NCI-H187 (cell line): ENCODE data around the gene NKX6-2.
"Not testable (repeated sequence)": the region's sequence is repeated elsewhere in the genome, so short reads cannot be mapped to it uniquely, and the experiment has no call there.

Source experiments
- DNase-seq, 2 experiments: peaks; one replicate each; lab custom pipeline; 2025; lab: John Stamatoyannopoulos, UW

NKX6-2 gene

GRCh38 chr10:132755166-132755711 lies 30.7 kb downstream of the NKX6-2 start:
- no peak for DNase-seq

- no peak for DNase-seq
Measured at GRCh38 chr10:132754071-132754470, 31.9 kb downstream of the NKX6-2 start.

- DNase-seq: no peak
Measured at GRCh38 chr10:132753596-132753995, 32.4 kb downstream of the NKX6-2 start.

- no peak for DNase-seq
Measured at GRCh38 chr10:132752961-132753360, 33.0 kb downstream of the NKX6-2 start.

GRCh38 chr10:132752378-132752777 lies 33.6 kb downstream of the NKX6-2 start:
- no peak for DNase-seq

- DNase-seq: no peak
Measured at GRCh38 chr10:132750936-132751335, 35.0 kb downstream of the NKX6-2 start.

- DNase-seq: peak in 1 of 2 experiments; percentile 33
Measured at GRCh38 chr10:132749371-132749795, 36.6 kb downstream of the NKX6-2 start.

GRCh38 chr10:132748545-132749370 lies 37.2 kb downstream of the NKX6-2 start:
- DNase-seq: no peak

GRCh38 chr10:132748135-132748534 lies 37.8 kb downstream of the NKX6-2 start:
- DNase-seq: no peak

- DNase-seq: no peak
Measured at GRCh38 chr10:132746801-132747625, 38.9 kb downstream of the NKX6-2 start.

GRCh38 chr10:132746386-132746785 lies 39.6 kb downstream of the NKX6-2 start:
- no peak for DNase-seq

GRCh38 chr10:132745971-132746370 lies 40.0 kb downstream of the NKX6-2 start:
- no peak for DNase-seq

GRCh38 chr10:132745511-132745910 lies 40.4 kb downstream of the NKX6-2 start:
- DNase-seq: no peak

- no peak for DNase-seq
Measured at GRCh38 chr10:132744839-132745238, 41.1 kb downstream of the NKX6-2 start.

- no peak for DNase-seq
Measured at GRCh38 chr10:132743925-132744490, 41.9 kb downstream of the NKX6-2 start.

GRCh38 chr10:132743196-132743924 lies 42.6 kb downstream of the NKX6-2 start:
- not testable (repeated sequence) for DNase-seq

GRCh38 chr10:132742837-132743194 lies 43.1 kb downstream of the NKX6-2 start:
- no peak for DNase-seq

- DNase-seq: no peak
Measured at GRCh38 chr10:132742167-132742836, 43.6 kb downstream of the NKX6-2 start.

GRCh38 chr10:132740588-132740987 lies 45.4 kb downstream of the NKX6-2 start:
- no peak for DNase-seq

GRCh38 chr10:132739225-132739613 lies 46.7 kb downstream of the NKX6-2 start:
- no peak for DNase-seq
